SU-DHL-6 (cell line): ENCODE results near the gene ZBTB6.

Experiments used
- H2AFZ ChIP-seq: fragments of 200-600 bp; sonication (generic); 2 replicates; pipeline ENCODE4 v1.6.1; 2014; ENCODE audit warnings: low read depth, mild to moderate bottlenecking, moderate library complexity, mixed read lengths, antibody characterized with exemption, low read length; ENCODE audit not compliant: severe bottlenecking
- H3F3A ChIP-seq: fragments of 200-600 bp; shearing (Covaris generic); 2 replicates; pipeline ENCODE4 v1.6.0; 2016; ENCODE audit warnings: antibody characterized with exemption, mild to moderate bottlenecking; ENCODE audit not compliant: insufficient read depth
- H3K27ac ChIP-seq: fragments of 200-600 bp; sonication (generic); 2 replicates; pipeline ENCODE4 v1.5.1; 2016; ENCODE audit warnings: low read depth, mild to moderate bottlenecking, low read length, moderate library complexity, mixed read lengths
- H3K27me3 ChIP-seq: fragments of 200-600 bp; sonication (generic), shearing (Covaris generic); 2 replicates; pipeline ENCODE4 v1.6.0; 2014; ENCODE audit warnings: mild to moderate bottlenecking, low read length
- H3K36me3 ChIP-seq: fragments of 200-600 bp; sonication (generic); 2 replicates; pipeline ENCODE4 v1.6.1; 2014; ENCODE audit warnings: mild to moderate bottlenecking, low read length, mixed read lengths
- H3K4me2 ChIP-seq: fragments of 300-600, 200-600 bp; shearing (Covaris generic), sonication (generic); 2 replicates; pipeline ENCODE4 v1.6.0; 2014; ENCODE audit warnings: low read length, low read depth, mild to moderate bottlenecking; ENCODE audit not compliant: poor library complexity, severe bottlenecking
- H3K4me3 ChIP-seq: fragments of 200-600 bp; sonication (generic); 2 replicates; pipeline ENCODE4 v1.5.1; 2014; ENCODE audit warnings: antibody characterized with exemption, low read length, mild to moderate bottlenecking, mixed read lengths; ENCODE audit not compliant: insufficient read depth, poor library complexity, severe bottlenecking
- H3K79me2 ChIP-seq: fragments of 200-600 bp; sonication (generic); 2 replicates; pipeline ENCODE4 v1.6.1; 2014; ENCODE audit warnings: mild to moderate bottlenecking, low read length, moderate library complexity; ENCODE audit not compliant: insufficient read depth
- H3K9ac ChIP-seq: fragments of 200-600 bp; sonication (generic); 2 replicates; pipeline ENCODE4 v1.7.0; 2014; ENCODE audit warnings: mild to moderate bottlenecking, low read length
- H3K9me2 ChIP-seq: fragments of 200-600 bp; sonication (generic); replicated peaks from 2 replicates; pipeline ENCODE4 v1.6.1; 2014; ENCODE audit warnings: low read length; ENCODE audit not compliant: insufficient read depth
- H3K9me3 ChIP-seq: fragments of 200-600 bp; sonication (generic); 2 replicates; pipeline ENCODE4 v1.6.1; 2014; ENCODE audit warnings: low read length, mixed read lengths; ENCODE audit not compliant: insufficient read depth
- H4K20me1 ChIP-seq: fragments of 200-600 bp; sonication (generic); 2 replicates; pipeline ENCODE4 v1.6.1; 2014; ENCODE audit warnings: low read depth, mild to moderate bottlenecking, antibody characterized with exemption, low read length, moderate library complexity, mixed read lengths
- CTCF ChIP-seq: fragments of 200-600 bp; sonication (generic); IDR thresholded peaks from one replicate; pipeline ENCODE4 v1.5.1; 2017; ENCODE audit warnings: antibody characterized with exemption, mild to moderate bottlenecking, low read length, moderate library complexity; ENCODE audit not compliant: insufficient read depth, poor library complexity, severe bottlenecking
- EZH2phosphoT487 ChIP-seq: fragments of 200-600 bp; sonication (generic), shearing (Covaris generic); conservative IDR thresholded peaks from 2 replicates; pipeline ENCODE4 v1.6.1; 2018; ENCODE audit warnings: mild to moderate bottlenecking, antibody characterized with exemption, low read length, moderate library complexity, mixed read lengths

Gene ZBTB6

GRCh38 chr9:122865300-122865699, 47.8 kb downstream of the ZBTB6 start:
- H3K27me3 ChIP-seq = no peaks in the 10 kb centered on the region
- no peak overlapping the region for H2AFZ ChIP-seq
- H3K4me3 ChIP-seq = no peak overlapping the region
- no peak overlapping the region for H3K27ac ChIP-seq
- H4K20me1 ChIP-seq = no peaks in the 10 kb centered on the region
- no peaks in the 10 kb centered on the region for H3F3A ChIP-seq
- H3K4me2 ChIP-seq = no peak overlapping the region
- H3K9me2 ChIP-seq = no peaks in the 10 kb centered on the region
- H3K79me2 ChIP-seq = no peaks in the 10 kb centered on the region
- H3K9me3 ChIP-seq = no peaks in the 10 kb centered on the region
- peaks cover 20% of the 10 kb centered on the region; the same call in 1 of the 2 replicates for H3K36me3 ChIP-seq
- no peak overlapping the region for H3K9ac ChIP-seq
- TF ChIP-seq EZH2phosphoT487 (no peak), CTCF (no peak)

- Histone ChIP-seq H3K9me3 (no peaks in the 10 kb centered on the region), H3K4me2 (no peak overlapping the region), H3K9me2 (no peaks in the 10 kb centered on the region), H3K79me2 (no peaks in the 10 kb centered on the region), H3K9ac (no peak overlapping the region), H3K27ac (no peak overlapping the region), H3F3A (no peaks in the 10 kb centered on the region), H4K20me1 (no peaks in the 10 kb centered on the region), H3K4me3 (no peak overlapping the region), H3K36me3 (peaks cover 24% of the 10 kb centered on the region; the same call in 1 of the 2 replicates), H3K27me3 (no peaks in the 10 kb centered on the region), H2AFZ (no peak overlapping the region)
- TF ChIP-seq EZH2phosphoT487 (no peak), CTCF (no peak)
Observed at GRCh38 chr9:122863407-122863806, 49.7 kb downstream of the ZBTB6 start.

DNA sequence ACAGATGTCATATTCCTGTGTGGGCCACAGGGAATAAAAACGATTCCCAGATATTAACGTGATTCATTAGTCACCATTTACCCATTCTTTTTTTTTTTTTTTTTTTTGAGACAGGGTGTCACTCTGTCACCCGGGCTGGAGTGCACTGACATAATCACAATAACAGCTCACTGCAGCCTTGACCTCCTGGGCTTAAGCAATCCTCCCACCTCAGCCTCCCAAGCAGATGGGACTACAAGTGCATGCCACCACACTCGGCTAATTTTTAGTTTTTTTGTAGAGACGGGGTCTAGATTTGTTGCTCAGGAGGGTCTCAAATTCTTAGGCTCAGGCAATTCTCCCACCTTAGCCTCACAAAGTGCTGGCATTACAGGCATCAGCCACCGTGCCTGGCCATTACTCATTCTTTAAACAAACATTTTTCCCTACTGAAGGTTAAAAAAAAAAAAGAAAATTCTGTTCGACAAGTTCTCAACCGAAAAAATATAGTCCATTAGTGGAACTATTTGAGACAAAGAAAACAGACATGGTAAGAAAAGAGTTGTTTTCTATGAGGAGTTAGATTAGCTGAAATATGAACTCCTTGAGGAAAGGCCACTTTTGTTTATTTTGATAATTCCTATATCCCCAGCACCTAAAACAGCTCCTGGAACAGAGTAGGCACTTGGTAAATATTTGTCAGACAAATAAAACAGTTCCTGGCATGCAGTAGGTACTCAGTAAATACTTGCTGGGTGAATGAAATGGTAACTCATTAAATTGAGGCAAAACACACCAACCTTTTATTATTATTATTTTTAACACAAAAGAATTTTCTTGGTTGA, 52.6 kb downstream of the ZBTB6 start:
- peaks cover 4% of the 10 kb centered on the region; the same call in 1 of the 2 replicates for H3F3A ChIP-seq
- no peak overlapping the region for H2AFZ ChIP-seq
- TF ChIP-seq CTCF (no peak), EZH2phosphoT487 (no peak)
- H3K27ac ChIP-seq = no peak overlapping the region
- H3K4me3 ChIP-seq = no peak overlapping the region
- H3K4me2 ChIP-seq = no peak overlapping the region
- no peaks in the 10 kb centered on the region for H3K9me2 ChIP-seq
- H3K36me3 ChIP-seq = peaks cover 41% of the 10 kb centered on the region
- no peaks in the 10 kb centered on the region for H4K20me1 ChIP-seq
- no peaks in the 10 kb centered on the region for H3K27me3 ChIP-seq
- no peak overlapping the region for H3K9ac ChIP-seq
- no peaks in the 10 kb centered on the region for H3K79me2 ChIP-seq
- H3K9me3 ChIP-seq = no peaks in the 10 kb centered on the region
